ENCODE results near the gene SLC6A9. TPM values are rescaled to one million over a fixed set of nuclear protein-coding genes. Genes with fewer than 3 reads are reported as not detected.

Gene SLC6A9
- total RNA-seq, 1 experiment from 2014 or later = 9.2 TPM

GRCh38 chr1:43947061-43947873 is 84.0 kb downstream of the SLC6A9 start:
- in situ Hi-C loops (cut with HindIII; ENCODE audit: low pct_unique_long_range_greater_than_20kb, low sequenced_read_pairs) = loop anchor here (25.0 kb wide), 1 partner anchor 185 kb away; no protein-coding TSS in a partner anchor
- peaks cover 16% of the 10 kb centered on the region for H3K4me1 ChIP-seq (ENCODE audit: control insufficient read depth, insufficient read depth, low read length)
- TF ChIP-seq, protein P1, sequence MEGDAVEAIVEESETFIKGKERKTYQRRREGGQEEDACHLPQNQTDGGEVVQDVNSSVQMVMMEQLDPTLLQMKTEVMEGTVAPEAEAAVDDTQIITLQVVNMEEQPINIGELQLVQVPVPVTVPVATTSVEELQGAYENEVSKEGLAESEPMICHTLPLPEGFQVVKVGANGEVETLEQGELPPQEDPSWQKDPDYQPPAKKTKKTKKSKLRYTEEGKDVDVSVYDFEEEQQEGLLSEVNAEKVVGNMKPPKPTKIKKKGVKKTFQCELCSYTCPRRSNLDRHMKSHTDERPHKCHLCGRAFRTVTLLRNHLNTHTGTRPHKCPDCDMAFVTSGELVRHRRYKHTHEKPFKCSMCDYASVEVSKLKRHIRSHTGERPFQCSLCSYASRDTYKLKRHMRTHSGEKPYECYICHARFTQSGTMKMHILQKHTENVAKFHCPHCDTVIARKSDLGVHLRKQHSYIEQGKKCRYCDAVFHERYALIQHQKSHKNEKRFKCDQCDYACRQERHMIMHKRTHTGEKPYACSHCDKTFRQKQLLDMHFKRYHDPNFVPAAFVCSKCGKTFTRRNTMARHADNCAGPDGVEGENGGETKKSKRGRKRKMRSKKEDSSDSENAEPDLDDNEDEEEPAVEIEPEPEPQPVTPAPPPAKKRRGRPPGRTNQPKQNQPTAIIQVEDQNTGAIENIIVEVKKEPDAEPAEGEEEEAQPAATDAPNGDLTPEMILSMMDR (IDR thresholded peaks at IDR 0.05) = no peak
- TF ChIP-seq, protein P2, sequence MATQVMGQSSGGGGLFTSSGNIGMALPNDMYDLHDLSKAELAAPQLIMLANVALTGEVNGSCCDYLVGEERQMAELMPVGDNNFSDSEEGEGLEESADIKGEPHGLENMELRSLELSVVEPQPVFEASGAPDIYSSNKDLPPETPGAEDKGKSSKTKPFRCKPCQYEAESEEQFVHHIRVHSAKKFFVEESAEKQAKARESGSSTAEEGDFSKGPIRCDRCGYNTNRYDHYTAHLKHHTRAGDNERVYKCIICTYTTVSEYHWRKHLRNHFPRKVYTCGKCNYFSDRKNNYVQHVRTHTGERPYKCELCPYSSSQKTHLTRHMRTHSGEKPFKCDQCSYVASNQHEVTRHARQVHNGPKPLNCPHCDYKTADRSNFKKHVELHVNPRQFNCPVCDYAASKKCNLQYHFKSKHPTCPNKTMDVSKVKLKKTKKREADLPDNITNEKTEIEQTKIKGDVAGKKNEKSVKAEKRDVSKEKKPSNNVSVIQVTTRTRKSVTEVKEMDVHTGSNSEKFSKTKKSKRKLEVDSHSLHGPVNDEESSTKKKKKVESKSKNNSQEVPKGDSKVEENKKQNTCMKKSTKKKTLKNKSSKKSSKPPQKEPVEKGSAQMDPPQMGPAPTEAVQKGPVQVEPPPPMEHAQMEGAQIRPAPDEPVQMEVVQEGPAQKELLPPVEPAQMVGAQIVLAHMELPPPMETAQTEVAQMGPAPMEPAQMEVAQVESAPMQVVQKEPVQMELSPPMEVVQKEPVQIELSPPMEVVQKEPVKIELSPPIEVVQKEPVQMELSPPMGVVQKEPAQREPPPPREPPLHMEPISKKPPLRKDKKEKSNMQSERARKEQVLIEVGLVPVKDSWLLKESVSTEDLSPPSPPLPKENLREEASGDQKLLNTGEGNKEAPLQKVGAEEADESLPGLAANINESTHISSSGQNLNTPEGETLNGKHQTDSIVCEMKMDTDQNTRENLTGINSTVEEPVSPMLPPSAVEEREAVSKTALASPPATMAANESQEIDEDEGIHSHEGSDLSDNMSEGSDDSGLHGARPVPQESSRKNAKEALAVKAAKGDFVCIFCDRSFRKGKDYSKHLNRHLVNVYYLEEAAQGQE (IDR thresholded peaks at IDR 0.05; ENCODE audit: insufficient read depth in 1 of 2, low read depth in 2 of 2, low read length in 1 of 2) = no peak
- TF ChIP-seq SIN3A (IDR thresholded peaks at IDR 0.05; ENCODE audit: borderline replicate concordance, insufficient read depth, low read depth, low read length) (no peak), POLR2AphosphoS5 (IDR thresholded peaks at IDR 0.05; ENCODE audit: low read depth, low read length) (no peak), TCF7L2 (IDR thresholded peaks at IDR 0.05; ENCODE audit: low read depth, low read length) (no peak)
- H3K4me3 ChIP-seq (ENCODE audit: low read depth in 2 of 2, low read length in 2 of 2) = peak overlapping the region; percentile 79 to 88
- BruUV-seq (replicated peaks) = TSS peak; percentile 70
- peak overlapping the region; percentile 96 for H3K27ac ChIP-seq (ENCODE audit: low read length)
- ATAC-seq (peak; percentile 43), DNase-seq (ENCODE audit: low read depth, low spot score) (no peak)
- no peaks in the 10 kb centered on the region for H3K27me3 ChIP-seq (ENCODE audit: control insufficient read depth, insufficient read depth, low read length)
- intact Hi-C loops (cut with micrococcal nuclease; ENCODE audit: unreplicated experiment) = no loop called here
- H3K9me3 ChIP-seq (ENCODE audit: control insufficient read depth, insufficient read depth, low read depth, low read length) = no peaks in the 10 kb centered on the region
- CTCF ChIA-PET = interaction anchor here (2.2 kb wide), 1 partner anchor 184 kb away, joined by 10 read pairs; no protein-coding TSS in a partner anchor
- POLR2A ChIA-PET = no interaction called here
- peaks cover 4% of the 10 kb centered on the region; the same call in 1 of the 2 replicates for H3K36me3 ChIP-seq (ENCODE audit: control insufficient read depth, insufficient read depth, low read length)

Other genes starting within 250 kb of the SLC6A9 start
- 0.49 TPM for gene ARTN, start 97.7 kb downstream of the SLC6A9 start, total RNA-seq (2021; ENCODE audit: unreplicated experiment)
- gene IPO13, start 84.5 kb downstream of the SLC6A9 start, total RNA-seq (2021; ENCODE audit: unreplicated experiment) = 40.0 TPM
- 76.0 TPM for gene DPH2, start 61.5 kb downstream of the SLC6A9 start, total RNA-seq (2021; ENCODE audit: unreplicated experiment)
- 134 TPM for gene ATP6V0B, start 56.5 kb downstream of the SLC6A9 start, total RNA-seq (2021; ENCODE audit: unreplicated experiment)
- gene B4GALT2, start 52.3 kb downstream of the SLC6A9 start, total RNA-seq (2021; ENCODE audit: unreplicated experiment) = 90.1 TPM
- gene CCDC24, start 39.9 kb downstream of the SLC6A9 start, total RNA-seq (2021; ENCODE audit: unreplicated experiment) = 24.4 TPM
- gene KLF17, start 87.4 kb upstream of the SLC6A9 start, total RNA-seq (2021; ENCODE audit: unreplicated experiment) = not detected
- not detected for gene KLF18, start 110.2 kb upstream of the SLC6A9 start, total RNA-seq (2021; ENCODE audit: unreplicated experiment)
- gene DMAP1, start 182.0 kb upstream of the SLC6A9 start, total RNA-seq (2021; ENCODE audit: unreplicated experiment) = 52.9 TPM

All from Panc1 (cell line).